ENCODE data around the gene PLA2G2D.

PLA2G2D gene

GRCh38 chr1:20083178-20083944 is 36.0 kb downstream of the PLA2G2D start:
- no peak for FAIRE-seq

- no peak for FAIRE-seq
Measured at GRCh38 chr1:20082772-20083171, 36.6 kb downstream of the PLA2G2D start.

GRCh38 chr1:20081353-20081810 is 38.0 kb downstream of the PLA2G2D start:
- FAIRE-seq: no peak

DNA sequence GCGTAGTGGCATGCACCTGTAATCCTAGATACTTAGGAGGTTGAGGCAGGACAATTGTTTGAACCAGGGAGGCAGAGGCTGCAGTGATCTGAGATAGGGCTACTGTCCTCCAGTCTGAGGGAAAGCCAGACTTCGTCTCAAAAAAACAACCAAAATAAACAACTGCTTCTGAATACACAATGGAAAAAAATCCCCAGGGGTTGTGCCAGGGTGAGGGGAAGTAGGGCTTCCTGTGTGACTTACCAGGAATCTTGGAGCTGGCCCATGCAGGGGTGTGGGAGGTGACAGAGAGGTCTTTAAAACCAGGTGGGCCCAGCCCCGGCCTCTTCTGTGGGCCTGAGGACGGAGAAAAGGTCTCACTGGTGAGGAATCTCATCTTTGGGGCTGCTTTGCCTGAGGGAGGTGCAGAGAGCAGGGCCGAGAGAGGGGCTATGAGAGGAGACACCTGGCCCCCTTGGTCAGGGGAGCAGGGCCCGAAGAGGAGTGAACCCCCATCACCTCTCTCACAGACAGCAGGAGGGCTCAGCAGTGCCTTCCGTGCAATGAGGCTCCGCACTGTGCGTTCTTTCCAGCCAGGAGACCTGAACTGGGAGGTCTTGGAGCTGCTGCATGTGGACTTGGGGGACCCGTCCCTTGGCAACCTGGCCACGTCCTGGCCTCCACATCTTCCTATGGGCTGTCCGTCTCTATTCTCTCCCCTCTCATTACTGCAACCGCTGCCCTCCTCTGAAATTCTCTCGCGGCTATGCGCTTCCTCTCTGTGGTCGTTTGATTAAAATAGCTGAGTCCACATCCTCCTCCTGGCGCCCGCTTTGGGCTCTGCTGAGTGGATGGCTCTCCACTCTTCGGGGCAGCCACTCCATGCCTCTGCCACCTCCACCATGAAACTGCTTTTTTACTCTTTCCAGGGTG is 38.6 kb downstream of the PLA2G2D start:
- no peak for FAIRE-seq

DNA sequence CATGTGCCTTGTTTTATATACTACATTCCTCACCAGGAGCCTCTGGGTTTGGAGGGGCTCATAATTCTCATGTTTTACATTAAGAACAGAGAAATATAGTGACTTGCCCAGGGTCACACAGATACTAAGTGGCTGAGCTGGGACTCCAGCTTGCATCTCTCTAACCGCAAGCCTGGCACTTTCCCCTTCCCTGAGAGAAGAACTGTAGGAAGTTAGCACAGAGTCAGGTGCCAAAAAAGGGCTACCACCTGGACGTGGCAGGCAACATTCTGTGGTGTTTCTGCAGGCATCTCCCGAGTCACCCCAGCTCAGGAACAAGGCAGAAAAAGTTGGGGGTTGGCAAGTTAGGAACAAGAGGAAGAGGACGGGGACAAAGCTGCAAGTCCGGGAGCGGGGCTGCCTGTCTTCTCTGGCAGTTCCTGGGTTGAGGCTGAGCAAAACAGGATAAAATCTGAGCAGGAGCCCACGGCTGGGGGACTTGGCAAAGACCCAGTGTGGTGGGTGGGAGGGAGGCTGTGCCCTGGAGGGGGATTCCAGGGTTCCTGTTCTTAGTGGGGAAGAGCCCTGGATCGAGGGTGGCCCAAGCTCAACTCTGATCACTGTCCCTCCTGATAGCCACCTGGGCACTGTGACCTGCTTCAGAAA is 39.6 kb downstream of the PLA2G2D start:
- FAIRE-seq: no peak

- no peak for FAIRE-seq
Measured at GRCh38 chr1:20078711-20079110, 40.6 kb downstream of the PLA2G2D start.

- FAIRE-seq: no peak
Measured at GRCh38 chr1:20078171-20078651, 41.1 kb downstream of the PLA2G2D start.

- no peak for FAIRE-seq
Measured at GRCh38 chr1:20076710-20077461, 42.5 kb downstream of the PLA2G2D start.

DNA sequence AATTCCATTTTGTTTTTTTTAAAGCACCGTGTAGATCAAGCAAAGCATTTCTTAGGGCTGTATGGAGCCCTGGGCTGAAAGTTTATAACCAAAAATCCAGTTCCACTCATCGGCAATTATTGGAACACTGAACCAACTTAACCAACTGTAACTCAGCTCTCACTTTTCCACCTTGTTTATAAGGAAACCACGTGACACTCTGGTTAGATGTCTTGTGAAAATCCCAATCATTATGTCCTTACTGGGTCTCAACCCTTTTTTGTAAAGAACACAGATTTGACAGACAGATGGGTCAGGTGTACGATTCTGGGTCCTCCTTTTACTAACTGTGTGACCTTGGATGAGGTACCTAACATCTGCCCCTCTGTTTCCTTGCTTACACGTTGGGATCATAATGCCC is 43.1 kb downstream of the PLA2G2D start:
- no peak for FAIRE-seq

DNA sequence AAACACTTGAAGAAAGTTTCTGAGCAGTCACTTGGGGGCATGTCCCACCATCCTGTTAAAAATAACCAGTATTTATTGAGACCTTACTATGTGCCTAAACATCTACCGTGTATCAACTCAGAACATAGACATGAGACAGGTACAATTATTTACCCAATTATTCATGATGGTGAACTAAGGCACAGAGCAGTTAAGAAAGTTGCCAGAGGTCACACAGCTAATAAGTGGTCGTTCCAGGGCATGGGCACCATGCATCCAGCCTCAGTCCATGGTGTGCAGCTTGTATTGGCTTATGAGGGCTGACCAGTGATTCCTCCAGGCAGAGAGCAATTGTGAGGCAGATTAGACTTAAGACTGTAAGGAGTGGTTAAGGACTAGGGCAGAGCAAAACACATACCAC is 44.0 kb downstream of the PLA2G2D start:
- no peak for FAIRE-seq

DNA sequence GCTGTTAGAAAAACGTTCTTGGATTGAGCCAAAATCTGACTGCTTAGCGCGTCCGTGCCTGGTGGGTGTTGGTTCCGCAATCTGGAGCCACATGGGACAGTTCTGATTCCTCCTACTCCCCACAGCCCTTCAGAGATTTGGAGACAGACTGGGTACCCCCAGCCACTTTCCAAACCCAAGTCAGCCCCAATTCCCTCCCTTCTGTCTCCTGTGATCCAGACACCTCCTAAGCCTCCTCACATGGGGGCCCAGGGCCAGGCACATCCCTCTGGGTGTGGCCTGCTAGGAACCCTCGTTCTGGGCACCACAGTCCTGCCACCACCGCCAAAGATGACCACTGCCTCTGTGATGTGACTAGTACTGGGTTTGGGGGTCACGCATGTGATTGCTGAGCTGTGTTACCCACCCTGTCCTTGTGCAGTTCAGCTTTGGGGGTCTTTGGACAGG is 44.6 kb downstream of the PLA2G2D start:
- no peak for FAIRE-seq

DNA sequence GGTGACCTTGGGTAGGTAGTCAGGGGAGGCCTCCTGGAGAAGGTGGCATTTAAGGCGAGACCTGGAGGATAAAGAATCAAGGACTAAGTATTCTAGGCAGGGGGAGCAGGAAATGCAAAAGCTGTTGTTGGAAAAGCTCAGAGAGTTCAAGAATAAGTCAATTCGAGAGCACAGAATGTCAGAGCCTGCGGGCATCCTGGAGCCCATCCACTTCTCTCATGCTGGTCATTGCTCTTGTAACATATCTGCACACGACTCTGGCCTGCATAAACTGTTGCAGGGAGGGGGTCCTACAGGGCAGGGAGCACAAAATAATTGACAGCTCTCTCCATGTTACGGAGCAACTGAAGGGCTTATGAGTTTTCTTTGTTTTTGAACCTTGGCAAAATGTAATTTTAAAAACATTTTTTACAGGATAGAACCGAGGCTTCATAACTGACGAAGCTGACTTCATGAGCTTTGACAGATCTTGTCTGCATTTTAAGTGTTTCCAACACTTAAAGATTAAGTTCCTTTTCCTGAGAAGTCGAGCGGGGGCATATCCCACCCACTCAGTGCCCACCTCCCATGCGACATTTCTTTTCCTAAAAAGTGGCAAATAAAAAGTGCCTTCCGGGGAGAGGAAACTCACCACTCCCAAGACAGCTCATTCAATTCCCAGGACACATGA is 45.1 kb downstream of the PLA2G2D start:
- FAIRE-seq: no peak

DNA sequence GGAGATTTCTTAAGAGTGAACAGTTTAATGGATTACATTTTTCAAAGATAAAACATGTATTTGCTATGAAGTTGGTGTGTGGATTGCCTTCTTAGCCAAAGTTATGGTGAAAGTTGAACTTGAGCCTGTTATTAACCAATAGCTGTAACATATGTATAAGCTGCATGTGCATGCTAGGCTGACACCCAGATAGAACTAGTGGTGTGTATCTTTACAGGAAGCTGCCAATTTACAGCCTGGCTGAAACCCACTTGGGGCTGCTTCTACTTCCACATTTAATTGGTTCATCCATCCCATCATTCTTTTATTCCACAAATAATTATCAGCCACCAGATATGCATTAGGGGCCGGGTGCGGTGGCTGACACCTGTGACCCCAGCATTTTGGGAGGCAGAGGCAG is 46.1 kb downstream of the PLA2G2D start:
- FAIRE-seq: no peak

DNA sequence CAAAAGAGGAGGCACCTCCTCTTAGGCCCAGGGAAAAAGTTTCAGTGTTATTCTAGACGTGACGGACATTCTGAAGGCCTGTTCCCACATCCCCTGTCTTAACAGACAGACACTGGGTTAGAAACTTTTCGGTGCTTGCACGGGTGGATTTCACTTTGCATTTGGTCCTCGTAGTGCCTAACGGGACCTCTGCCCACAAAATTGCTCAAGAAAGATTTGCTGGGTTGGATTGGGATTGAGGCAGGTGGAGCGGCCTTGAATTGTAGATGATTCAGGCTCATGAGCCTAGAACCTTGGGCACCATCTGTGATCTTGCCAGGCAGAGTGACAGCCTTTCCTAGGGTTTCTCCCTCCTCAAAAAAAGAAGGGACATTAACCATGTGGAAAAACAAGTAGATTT is 46.6 kb downstream of the PLA2G2D start:
- no peak for FAIRE-seq

GRCh38 chr1:20071416-20071815 is 47.9 kb downstream of the PLA2G2D start:
- no peak for FAIRE-seq

- FAIRE-seq: no peak
Measured at GRCh38 chr1:20070357-20070756, 49.0 kb downstream of the PLA2G2D start.

DNA sequence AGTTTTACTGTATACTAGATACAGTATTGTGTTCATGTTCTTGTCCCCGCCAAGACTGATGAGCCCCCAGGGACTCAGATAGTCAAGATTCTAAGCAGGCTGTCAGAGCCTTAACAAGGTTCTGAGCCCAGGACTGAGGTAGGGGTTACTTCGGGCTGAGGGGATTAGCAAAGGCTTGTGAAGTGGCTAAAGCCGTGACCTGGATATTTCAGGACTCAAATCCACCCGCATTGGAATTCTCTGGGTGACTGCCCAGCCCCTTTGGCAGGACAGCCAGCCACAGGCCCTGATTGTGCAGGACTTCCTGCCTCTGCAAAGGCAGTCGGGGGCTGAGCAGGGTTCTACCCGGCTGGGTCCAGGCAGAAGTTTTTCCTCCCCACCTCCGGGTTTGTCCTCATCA is 49.5 kb downstream of the PLA2G2D start, which contains the start of gene PLA2G5:
TSS of gene PLA2G5 (plus strand) at position 321 of the 400 bp plus-strand sequence. CDS start 14,637 bp downstream, outside the sequence.
- no peak for FAIRE-seq

DNA sequence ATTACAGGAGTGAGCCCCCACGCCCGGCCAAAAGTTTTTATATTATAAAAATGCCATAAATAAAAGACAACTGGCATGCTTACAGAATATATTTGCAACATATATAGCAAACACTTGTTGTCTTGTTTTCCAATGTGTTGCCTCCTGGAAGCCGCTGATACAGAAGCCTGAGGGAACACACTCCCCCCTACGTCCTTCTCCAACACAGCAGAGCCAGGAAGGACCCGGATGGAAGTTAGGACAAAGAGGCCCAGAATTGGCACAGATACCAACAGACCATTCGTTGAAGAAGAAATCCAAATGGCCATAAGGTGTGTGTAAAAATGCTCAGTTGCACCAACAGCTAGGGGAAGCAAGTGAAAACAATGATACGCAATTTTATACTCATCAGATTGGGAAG is 50.6 kb downstream of the PLA2G2D start:
- FAIRE-seq: no peak

DNA sequence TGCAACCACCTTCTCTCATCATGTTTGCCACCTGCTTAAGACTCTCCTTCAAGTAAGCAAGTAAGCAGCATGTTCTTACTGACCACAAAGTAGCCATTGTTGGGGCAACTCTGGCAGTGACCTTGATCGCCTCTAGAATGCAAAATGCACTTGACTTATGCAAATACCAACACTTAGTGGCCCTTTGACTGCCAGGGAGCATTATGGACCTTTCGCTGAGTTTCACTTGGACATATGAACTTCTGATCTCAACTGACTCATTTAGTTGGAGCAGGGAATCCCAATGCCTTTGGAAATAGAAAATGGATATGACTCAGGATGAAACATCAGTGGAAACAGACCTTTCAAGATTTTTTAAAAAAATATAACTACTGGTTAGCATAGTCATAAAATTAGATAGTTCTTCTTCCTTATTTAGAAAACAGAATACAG is 55.5 kb downstream of the PLA2G2D start:
- no peak for FAIRE-seq

All from A204.1 (cell line).